Erythroblast (primary cell): ENCODE data around the gene CFLAR.

Experiments used
- GATA1 ChIP-seq: IDR thresholded peaks from 2 replicates; pipeline ENCODE4 v1.6.1; 2011; ENCODE audit warnings: low read depth, mild to moderate bottlenecking, control low read depth, low read length, moderate library complexity
- POLR2A ChIP-seq: IDR thresholded peaks from 2 replicates; pipeline ENCODE4 v1.6.1; 2011; ENCODE audit warnings: mild to moderate bottlenecking, low read length

GRCh38 chr2:201110615-201111014 lies 5.3 kb upstream of the CFLAR start:
- TF ChIP-seq POLR2A (no peak), GATA1 (no peak)
